ENCODE results near the gene APAF1. TPM values are rescaled to one million over a fixed set of nuclear protein-coding genes. Genes with fewer than 3 reads are reported as not detected.

Gene APAF1
- total RNA-seq, 1 experiment from 2014 or later: 19.3 TPM

GRCh38 chr12:98653866-98654493 is 8.9 kb downstream of the APAF1 start:
- POLR2A ChIA-PET: no interaction called here
- no peak for DNase-seq (ENCODE audit: low spot score)
- CTCF ChIA-PET: interaction anchor here (0.6 to 2.1 kb wide), 5 partner anchors 16 to 237 kb away, joined by 3 to 15 read pairs (median 3); no protein-coding TSS in a partner anchor
- Mint-ChIP-seq H3K36me3 (peaks cover 25% of the 10 kb centered on the region), H3K27ac (no peak overlapping the region), H3K27me3 (ENCODE audit: low read depth) (no peaks in the 10 kb centered on the region), H3K9me3 (no peaks in the 10 kb centered on the region), H3K4me3 (no peak overlapping the region), H3K4me1 (no peaks in the 10 kb centered on the region)
- ATAC-seq: peak; percentile 34
- no peak for TF ChIP-seq SOX15 (CRISPR knock-in tag; IDR thresholded peaks at IDR 0.05)
- TF ChIP-seq CTCF (IDR thresholded peaks at IDR 0.05): no peak; the same call in 1 of the 2 replicates
- TF ChIP-seq USF1 (CRISPR knock-in tag; IDR thresholded peaks at IDR 0.05): no peak
- no peak for TF ChIP-seq ZNF671 (CRISPR knock-in tag; IDR thresholded peaks at IDR 0.05)
- no peak for TF ChIP-seq NR1H2 (CRISPR knock-in tag; IDR thresholded peaks at IDR 0.05)
- no peak for TF ChIP-seq ATF2 (CRISPR knock-in tag; IDR thresholded peaks at IDR 0.05; ENCODE audit: borderline replicate concordance, low read depth)
- no peak for TF ChIP-seq CDX4 (CRISPR knock-in tag; IDR thresholded peaks at IDR 0.05; ENCODE audit: borderline replicate concordance)
- TF ChIP-seq FOXJ3 (CRISPR knock-in tag; IDR thresholded peaks at IDR 0.05; ENCODE audit: borderline replicate concordance): no peak
- TF ChIP-seq ZNF512 (CRISPR knock-in tag; IDR thresholded peaks at IDR 0.05; ENCODE audit: borderline replicate concordance): no peak
- no peak for TF ChIP-seq PRRX2 (CRISPR knock-in tag; IDR thresholded peaks at IDR 0.05)
- no peak for TF ChIP-seq FOXP1 (CRISPR knock-in tag; IDR thresholded peaks at IDR 0.05; ENCODE audit: borderline replicate concordance)
- TF ChIP-seq ZNF317 (CRISPR knock-in tag; IDR thresholded peaks at IDR 0.05; ENCODE audit: borderline replicate concordance, low read depth): no peak
- no peak for TF ChIP-seq IRF1 (CRISPR knock-in tag; IDR thresholded peaks at IDR 0.05)
- TF ChIP-seq KAT7 (CRISPR knock-in tag; IDR thresholded peaks at IDR 0.05; ENCODE audit: borderline replicate concordance): no peak
- no peak for TF ChIP-seq GABPB1 (CRISPR knock-in tag; IDR thresholded peaks at IDR 0.05)
- no peak for TF ChIP-seq ZNF281 (CRISPR knock-in tag; IDR thresholded peaks at IDR 0.05)
- no peak for TF ChIP-seq ZNF396 (CRISPR knock-in tag; IDR thresholded peaks at IDR 0.05; ENCODE audit: borderline replicate concordance)
- no peak for TF ChIP-seq ZNF232 (CRISPR knock-in tag; IDR thresholded peaks at IDR 0.05)
- TF ChIP-seq ATF1 (CRISPR knock-in tag; IDR thresholded peaks at IDR 0.05): no peak
